ENCODE results near the gene CYP4F2.
"Not testable (repeated sequence)": the region's sequence is repeated elsewhere in the genome, so short reads cannot be mapped to it uniquely, and the experiment has no call there.

- TF ChIP-seq, protein P1, sequence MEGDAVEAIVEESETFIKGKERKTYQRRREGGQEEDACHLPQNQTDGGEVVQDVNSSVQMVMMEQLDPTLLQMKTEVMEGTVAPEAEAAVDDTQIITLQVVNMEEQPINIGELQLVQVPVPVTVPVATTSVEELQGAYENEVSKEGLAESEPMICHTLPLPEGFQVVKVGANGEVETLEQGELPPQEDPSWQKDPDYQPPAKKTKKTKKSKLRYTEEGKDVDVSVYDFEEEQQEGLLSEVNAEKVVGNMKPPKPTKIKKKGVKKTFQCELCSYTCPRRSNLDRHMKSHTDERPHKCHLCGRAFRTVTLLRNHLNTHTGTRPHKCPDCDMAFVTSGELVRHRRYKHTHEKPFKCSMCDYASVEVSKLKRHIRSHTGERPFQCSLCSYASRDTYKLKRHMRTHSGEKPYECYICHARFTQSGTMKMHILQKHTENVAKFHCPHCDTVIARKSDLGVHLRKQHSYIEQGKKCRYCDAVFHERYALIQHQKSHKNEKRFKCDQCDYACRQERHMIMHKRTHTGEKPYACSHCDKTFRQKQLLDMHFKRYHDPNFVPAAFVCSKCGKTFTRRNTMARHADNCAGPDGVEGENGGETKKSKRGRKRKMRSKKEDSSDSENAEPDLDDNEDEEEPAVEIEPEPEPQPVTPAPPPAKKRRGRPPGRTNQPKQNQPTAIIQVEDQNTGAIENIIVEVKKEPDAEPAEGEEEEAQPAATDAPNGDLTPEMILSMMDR (IDR thresholded peaks at IDR 0.05; ENCODE audit: poor library complexity, severe bottlenecking), result not testable (repeated sequence)
- not testable (repeated sequence) for TF ChIP-seq TAF1 (IDR thresholded peaks at IDR 0.05; ENCODE audit: low read depth); EZH2 (IDR thresholded peaks at IDR 0.05; ENCODE audit: borderline replicate concordance, insufficient read depth, low read length, poor library complexity, severe bottlenecking); REST (IDR thresholded peaks at IDR 0.05; ENCODE audit: borderline replicate concordance); MXI1 (conservative IDR thresholded peaks at IDR 0.05; ENCODE audit: poor library complexity, severe bottlenecking); SMC3 (conservative IDR thresholded peaks at IDR 0.05; ENCODE audit: poor library complexity)
Measured at GRCh38 chr19:15873771-15874170, 24.1 kb downstream of the CYP4F2 start.

Measured in neural cell (in vitro differentiated cells).